Fibroblast of peridontal ligament (primary cell): ENCODE results near the gene ATAD3B.
"Not testable (repeated sequence)": the region's sequence is repeated elsewhere in the genome, so short reads cannot be mapped to it uniquely, and the experiment has no call there.

Source experiments
- DNase-seq: peaks from one replicate; pipeline ENCODE4 v3.0.0-alpha.2; 2010; ENCODE audit errors: extremely low read depth

ATAD3B gene

DNA sequence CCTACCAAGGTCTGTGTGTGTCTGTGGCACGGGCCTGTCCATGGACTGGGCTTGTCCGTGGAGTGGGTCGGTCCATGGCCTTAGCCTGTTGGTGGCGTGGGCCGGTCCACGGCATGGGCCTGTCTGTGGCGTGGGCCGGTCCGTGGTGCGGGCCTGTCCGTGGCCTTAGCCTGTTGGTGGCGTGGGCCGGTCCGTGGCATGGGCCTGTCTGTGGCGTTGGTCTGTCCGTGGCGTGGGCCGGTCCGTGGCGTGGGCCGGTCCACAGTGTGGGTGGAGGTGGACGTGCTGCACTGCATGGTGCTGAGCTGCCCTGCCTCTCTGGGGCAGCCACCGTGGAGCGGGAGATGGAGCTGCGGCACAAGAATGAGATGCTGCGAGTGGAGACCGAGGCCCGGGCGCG is 10.2 kb downstream of the ATAD3B start:
- DNase-seq: not testable (repeated sequence)

DNA sequence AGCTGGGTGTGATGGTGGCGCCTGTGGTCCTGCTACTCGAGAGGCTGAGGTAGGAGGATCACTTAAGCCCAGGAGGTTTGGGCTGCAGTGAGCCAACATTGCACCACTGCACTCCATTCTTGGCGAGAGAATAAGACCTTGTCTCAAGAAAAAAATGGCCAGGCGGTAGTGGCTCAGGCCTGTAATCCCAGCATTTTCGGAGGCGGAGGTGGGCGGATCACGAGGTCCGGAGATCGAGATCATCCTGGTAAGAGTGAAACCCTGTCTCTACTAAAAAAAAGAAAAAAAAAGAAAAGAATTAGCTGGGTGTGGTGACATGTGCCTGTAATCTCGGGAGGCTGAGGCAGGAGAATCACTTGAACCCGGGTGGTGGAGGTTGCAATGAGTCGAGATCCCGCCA is 11.3 kb downstream of the ATAD3B start:
- DNase-seq: no peak

- no peak for DNase-seq
These were observed 12.1 kb downstream of the ATAD3B start for GRCh38 chr1:1483714-1484113.

GRCh38 chr1:1484976-1485750 is 13.6 kb downstream of the ATAD3B start:
- not testable (repeated sequence) for DNase-seq

DNA sequence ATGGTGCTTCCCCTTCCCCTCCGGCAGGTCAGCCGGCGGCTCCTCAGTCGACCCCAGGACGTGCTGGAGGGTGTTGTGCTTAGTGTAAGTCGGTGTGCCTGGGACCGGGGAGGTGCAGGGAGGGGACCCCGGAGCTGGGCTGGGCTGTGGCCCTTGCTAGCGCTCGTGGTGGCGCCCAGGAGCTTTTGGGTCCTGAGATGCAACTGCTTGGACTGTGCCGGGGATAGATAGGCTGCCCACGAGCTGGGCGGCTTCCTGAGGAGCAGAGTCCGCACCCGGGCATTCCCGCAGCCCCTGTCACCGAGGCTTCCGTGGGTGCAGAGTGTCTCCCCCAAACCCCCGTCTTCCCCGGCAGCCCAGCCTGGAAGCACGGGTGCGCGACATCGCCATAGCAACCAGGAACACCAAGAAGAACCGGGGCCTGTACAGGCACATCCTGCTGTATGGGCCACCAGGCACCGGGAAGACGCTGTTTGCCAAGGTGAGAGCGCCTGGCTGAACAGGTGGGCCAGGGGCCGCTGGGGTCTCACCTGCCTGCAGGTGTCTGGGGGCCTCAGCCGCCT is 14.3 kb downstream of the ATAD3B start:
- DNase-seq: not testable (repeated sequence)

GRCh38 chr1:1487701-1488100 is 16.1 kb downstream of the ATAD3B start:
- DNase-seq: no peak

DNA sequence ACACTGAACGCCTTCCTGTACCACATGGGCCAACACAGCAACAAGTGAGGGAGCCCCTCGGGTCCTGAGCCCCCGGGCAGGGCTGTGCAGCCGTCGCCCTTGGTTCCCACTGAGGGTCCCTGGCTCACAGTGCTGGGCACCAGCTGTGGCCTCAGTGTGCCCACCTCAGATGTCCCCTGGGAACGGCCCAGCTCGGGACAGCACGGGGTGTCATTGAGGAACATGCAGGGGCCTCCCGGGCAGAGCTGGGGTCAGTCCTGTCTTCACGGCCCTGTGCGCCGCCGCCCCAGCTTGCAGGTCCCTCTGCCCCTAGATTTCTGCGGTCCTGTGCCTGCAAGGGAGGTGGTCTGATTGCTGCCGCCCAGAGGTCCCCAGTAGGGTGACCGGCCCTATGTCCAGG is 17.7 kb downstream of the ATAD3B start:
- DNase-seq: no peak

DNA sequence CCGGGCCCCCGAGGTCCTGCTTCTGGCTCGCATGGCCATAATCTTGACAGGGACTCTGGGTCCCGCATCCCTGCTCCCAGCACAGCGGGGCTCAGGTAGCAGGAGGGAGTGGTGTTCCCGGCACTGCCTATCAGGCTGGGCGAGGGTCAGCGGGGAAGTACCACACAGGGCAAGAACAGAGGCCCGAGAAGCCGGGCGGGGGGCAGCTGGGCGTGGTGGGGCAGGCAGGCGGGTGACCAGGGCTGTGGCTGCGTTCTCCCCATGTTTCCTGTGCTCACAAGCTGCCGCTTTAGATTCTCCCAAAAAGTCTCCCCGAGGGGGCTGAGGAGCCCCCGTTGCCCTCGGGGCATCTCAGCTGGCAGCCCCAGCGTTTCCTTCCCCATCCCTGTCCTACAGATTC is 18.3 kb downstream of the ATAD3B start:
- DNase-seq: no peak

DNA sequence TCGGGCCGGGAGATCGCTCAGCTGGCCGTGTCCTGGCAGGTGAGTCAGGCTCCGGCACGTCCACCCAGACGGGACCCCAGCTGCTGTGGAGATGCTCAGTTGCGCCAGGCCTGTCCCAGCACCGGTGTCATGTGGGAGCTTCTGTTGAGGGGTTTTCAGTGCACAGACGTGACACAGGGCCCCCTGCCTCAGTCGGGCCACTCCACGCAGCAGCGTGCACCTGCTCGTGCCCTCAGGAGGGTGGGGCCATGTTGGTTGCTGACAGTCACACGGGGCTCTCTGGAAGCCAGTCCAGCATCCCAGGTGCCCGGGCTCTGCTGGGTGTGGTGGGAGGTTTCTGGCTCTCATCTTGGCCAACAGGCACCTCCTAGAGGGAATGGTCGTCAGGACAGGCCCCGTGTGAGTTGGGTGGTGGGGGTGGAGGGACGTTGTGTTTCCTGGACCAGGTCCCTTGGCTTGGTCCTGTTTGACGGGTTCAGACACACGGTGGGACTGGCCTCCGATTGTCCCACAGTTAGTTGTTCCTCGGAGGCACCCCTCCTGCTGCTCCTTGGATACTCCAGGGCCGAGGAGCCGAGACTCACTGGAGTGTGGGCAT is 19.2 kb downstream of the ATAD3B start:
- no peak for DNase-seq

DNA sequence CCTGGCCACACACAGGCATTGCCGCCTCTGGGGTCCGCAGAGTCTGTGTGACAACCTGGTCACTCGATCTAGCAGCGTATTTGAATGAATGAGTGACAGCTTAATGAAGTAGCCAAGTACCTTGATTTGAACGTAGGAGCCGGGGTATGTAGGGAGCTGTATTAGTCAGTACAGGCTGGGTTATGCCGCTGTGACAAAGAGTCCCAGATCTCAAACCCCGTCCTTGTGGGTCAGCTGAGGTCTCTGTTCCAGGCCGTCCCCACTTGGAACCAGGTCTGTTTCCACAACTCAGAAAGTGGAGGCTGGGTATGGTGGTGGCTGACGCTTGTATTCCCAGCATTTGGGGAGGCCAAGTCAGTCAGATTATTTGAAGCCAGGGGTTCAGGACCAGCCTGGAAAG is 20.0 kb downstream of the ATAD3B start:
- no peak for DNase-seq

DNA sequence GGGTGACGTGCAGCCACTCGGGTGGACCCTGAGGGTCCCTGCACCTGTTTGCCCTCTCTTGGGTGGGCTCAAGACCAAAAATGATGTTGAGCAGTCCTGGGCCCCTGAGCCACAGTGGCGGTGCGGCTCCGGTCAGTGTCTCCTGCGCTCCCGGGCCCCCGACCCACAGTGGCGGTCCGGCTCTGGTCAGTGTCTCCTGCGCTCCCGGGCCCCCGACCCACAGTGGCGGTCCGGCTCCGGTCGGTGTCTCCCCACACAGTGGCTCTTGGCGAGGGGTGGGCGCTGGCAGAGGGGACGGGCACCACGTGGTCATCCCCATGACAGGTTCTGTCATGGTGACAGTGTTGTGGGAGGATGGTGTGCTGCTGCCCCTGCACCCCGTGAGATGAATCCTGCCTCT is 22.7 kb downstream of the ATAD3B start:
- DNase-seq: not testable (repeated sequence)

DNA sequence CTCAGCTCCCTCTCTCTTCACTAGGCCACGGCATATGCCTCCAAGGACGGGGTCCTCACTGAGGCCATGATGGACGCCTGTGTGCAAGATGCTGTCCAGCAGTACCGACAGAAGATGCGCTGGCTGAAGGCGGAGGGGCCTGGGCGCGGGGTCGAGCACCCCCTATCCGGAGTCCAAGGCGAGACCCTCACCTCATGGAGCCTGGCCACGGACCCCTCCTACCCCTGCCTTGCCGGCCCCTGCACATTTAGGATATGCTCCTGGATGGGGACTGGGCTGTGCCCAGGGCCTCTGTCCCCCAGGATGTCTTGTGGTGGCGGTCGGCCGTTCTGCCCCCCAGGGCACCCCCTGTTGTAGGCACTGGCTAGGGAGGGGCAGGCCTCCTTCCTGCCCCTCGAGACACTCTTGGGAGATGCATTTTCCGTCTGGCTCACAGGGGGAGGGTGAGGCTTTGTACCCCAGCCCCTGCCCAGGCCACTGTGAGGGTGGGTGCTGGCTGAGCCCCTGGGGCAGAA is 24.0 kb downstream of the ATAD3B start:
- DNase-seq: not testable (repeated sequence)

- peak; percentile 55 for DNase-seq
These were observed 33.3 kb downstream of the ATAD3B start for GRCh38 chr1:1504777-1505365.

GRCh38 chr1:1505366-1505798 is 33.8 kb downstream of the ATAD3B start:
- not testable (repeated sequence) for DNase-seq

DNA sequence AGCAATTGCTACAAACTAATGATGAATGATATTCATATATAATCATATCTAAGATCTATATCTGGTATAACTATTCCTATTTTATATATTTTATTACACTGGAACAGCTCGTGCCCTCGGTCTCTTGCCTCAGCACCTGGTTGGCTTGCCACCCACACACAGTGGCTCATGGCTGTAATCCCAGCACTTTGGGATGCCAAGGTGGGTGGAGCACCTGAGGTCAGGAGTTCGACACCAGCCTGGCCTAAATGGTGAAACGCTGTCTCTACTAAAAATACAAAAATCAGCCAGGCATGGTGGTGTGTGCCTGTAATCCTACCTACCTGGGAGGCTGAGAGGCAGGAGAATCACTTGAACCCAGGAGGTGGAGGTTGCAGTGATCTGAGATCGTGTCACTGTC is 34.2 kb downstream of the ATAD3B start:
- not testable (repeated sequence) for DNase-seq

DNA sequence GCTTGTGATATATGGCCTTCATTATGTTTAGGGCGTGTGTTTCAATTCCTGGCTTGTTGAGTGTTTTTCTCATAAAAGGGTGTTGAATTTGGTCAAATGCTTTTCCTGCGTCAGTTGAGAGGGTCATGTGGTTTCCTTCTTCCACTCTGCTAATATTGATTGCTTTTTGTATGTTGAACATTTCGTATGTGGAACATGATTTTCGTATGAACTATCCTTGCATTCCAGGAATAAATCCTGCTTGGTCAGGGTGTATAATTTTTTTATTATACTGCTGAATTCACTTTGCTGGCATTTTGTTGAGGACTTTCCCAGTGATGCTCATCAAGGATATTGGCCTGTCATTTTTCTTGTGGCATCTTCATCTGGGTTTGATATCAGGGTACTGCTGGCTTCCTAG is 35.7 kb downstream of the ATAD3B start:
- DNase-seq: no peak

GRCh38 chr1:1508775-1509464 is 37.4 kb downstream of the ATAD3B start:
- DNase-seq: not testable (repeated sequence)

- not testable (repeated sequence) for DNase-seq
These were observed 37.9 kb downstream of the ATAD3B start for GRCh38 chr1:1509465-1509850.

DNA sequence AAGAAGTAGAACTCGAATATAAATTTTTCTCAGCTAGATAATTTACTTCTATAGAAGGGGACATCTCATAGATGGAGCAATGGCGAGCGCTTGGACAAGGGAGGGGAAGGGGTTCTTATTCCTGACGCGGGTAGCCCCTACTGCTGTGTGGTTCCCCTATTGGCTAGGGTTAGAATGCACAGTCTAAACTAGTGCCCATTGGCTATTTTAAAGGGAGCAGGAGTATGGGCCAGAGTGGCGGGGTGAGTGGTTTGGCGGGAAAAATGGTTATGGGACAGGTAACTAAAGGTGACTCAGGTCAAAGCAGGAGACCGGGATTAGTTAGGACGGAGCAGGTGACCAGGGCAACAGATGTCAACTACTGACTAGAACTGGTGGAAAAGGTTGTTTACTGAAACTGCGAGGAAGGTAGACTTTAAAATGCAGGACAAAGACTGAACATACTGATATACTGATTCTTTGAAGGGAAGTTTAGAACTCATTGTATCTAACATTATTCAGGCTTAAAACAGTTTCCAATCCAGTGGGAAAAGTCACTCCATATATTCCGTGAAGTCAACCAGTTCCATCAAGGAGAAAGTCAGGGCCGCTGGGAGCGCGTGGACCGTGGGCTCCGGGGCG is 39.5 kb downstream of the ATAD3B start:
- peak; percentile 17 for DNase-seq

DNA sequence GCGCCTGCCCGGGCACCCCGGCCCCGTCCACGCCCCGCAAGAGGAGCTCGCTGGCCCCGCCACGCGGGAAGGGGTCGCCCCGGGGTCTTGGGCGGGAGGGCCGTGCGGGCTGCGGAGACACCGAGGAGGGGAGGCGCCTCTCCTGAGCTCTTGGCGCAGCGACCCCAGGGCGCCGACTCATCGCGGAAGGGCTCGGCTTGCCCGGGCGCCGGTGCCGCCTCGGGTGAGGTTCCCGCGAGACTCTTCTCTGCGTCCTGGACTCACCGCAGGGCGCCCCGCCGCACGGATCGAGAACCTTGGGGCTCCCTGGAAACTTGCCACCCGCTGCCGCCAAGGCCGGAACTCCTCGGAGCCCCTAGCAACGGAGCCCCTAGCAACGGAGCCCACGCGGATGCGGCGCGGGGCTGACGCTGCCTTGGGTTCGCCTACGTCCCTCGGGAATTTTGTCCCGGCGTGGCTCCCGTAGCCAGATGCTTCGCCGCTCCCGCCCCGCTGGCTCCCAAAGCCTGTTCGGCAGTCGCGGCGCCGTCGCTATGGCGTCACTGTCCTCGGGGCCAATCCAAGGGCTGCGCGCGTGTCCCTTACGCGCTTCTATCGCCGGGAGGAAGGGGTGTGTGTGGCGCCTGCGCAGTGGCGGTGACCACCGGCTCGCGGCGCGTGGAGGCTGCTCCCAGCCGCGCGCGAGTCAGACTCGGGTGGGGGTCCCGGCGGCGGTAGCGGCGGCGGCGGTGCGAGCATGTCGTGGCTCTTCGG is 40.1 kb downstream of the ATAD3B start, which contains the start of gene ATAD3A:
Gene ATAD3A, plus strand, starts transcription at position 630 of the 753 bp plus-strand sequence. Its CDS starts 107 bp downstream, at position 737.
- peak; percentile 97 for DNase-seq
